ENCODE measurements around the gene SYT1. TPM values are rescaled to one million over a fixed set of nuclear protein-coding genes. Genes with fewer than 3 reads are reported as not detected.

SYT1 gene
- total and polyA plus RNA-seq, 2 donors (not counting 3 experiments of a cell fraction or from before 2014, with no cell fraction given): 3.2 to 15.3 TPM

- POLR2A ChIA-PET: no interaction called here
- no TSS peak for BruUV-seq (replicated peaks)
- CTCF ChIA-PET: interaction anchor here (0.6 kb wide), 1 partner anchor 19 kb away, joined by 4 read pairs; no protein-coding TSS in a partner anchor
- dilution Hi-C loops (cut with MboI; ENCODE audit: extremely low pct_ligation_motif_present, low sequenced_read_pairs): no loop called here
- Histone ChIP-seq H3K4me3 (replicated peaks in 1 of 3; ENCODE audit: insufficient read depth in 1 of 3, low read depth in 1 of 3, low read length in 3 of 3) (no peak overlapping the region), H3K9me1 (replicated peaks; ENCODE audit: control insufficient read depth, extremely low read depth, insufficient read depth, low read length) (no peaks in the 10 kb centered on the region), H4K20me1 (replicated peaks; ENCODE audit: control insufficient read depth, extremely low read depth, insufficient read depth, low read length) (no peaks in the 10 kb centered on the region), H3K27me3 (ENCODE audit: control insufficient read depth in 2 of 2, insufficient read depth in 2 of 2, low read length in 2 of 2) (no peaks in the 10 kb centered on the region), H3K9me3 (replicated peaks; ENCODE audit: control insufficient read depth, insufficient read depth, low read length) (no peaks in the 10 kb centered on the region), H3K36me3 (ENCODE audit: control insufficient read depth in 2 of 2, extremely low read depth in 1 of 2, insufficient read depth in 2 of 2, low read length in 2 of 2) (no peaks in the 10 kb centered on the region), H3K79me2 (ENCODE audit: control insufficient read depth, insufficient read depth, low read length) (no peaks in the 10 kb centered on the region), H3K9ac (replicated peaks; ENCODE audit: extremely low read depth, insufficient read depth, low read length) (no peak overlapping the region), H3K27ac (ENCODE audit: insufficient read depth, low read depth, low read length) (no peak overlapping the region), H3K4me1 (ENCODE audit: control insufficient read depth, extremely low read depth, insufficient read depth, low read length) (no peaks in the 10 kb centered on the region), H2AFZ (ENCODE audit: low read depth, low read length) (no peak overlapping the region), H3K4me2 (ENCODE audit: insufficient read depth, low read length) (no peak overlapping the region)
- FAIRE-seq: no peak
- TF ChIP-seq CTCF (IDR thresholded peaks at IDR 0.05; ENCODE audit: extremely low read depth in 1 of 2, insufficient read depth in 1 of 2, low read depth in 1 of 2, low read length in 2 of 2): no peak
- TF ChIP-seq POLR2A (IDR thresholded peaks at IDR 0.05; ENCODE audit: low read depth, low read length): no peak
- TF ChIP-seq JUN (IDR thresholded peaks at IDR 0.05; ENCODE audit: borderline replicate concordance, insufficient read depth, insufficient read length, low read depth): no peak
- TF ChIP-seq GATA2 (IDR thresholded peaks at IDR 0.05; ENCODE audit: insufficient read depth, insufficient read length, low read depth, low read length): no peak
- no peak for TF ChIP-seq EZH2 (IDR thresholded peaks at IDR 0.05; ENCODE audit: borderline replicate concordance, low read depth, low read length, severe bottlenecking)
- no peak for TF ChIP-seq POLR2AphosphoS5 (IDR thresholded peaks at IDR 0.05; ENCODE audit: insufficient read depth, low read depth, low read length)
- no peak for TF ChIP-seq MYC (IDR thresholded peaks at IDR 0.05; ENCODE audit: low read depth, low read length)
- TF ChIP-seq FOS (IDR thresholded peaks at IDR 0.05; ENCODE audit: borderline replicate concordance, insufficient read depth, low read length): no peak
- TF ChIP-seq MAX (IDR thresholded peaks at IDR 0.05; ENCODE audit: insufficient read depth, insufficient read length): no peak
- DNase-seq (ENCODE audit: low read depth, low spot score): no peak
- intact Hi-C loops (cut with micrococcal nuclease): no loop called here
Measured at GRCh38 chr12:79275631-79276030, 411.1 kb downstream of the SYT1 start.

Data from endothelial cell of umbilical vein (primary cell).